SKM-1 treated with dmso at 0.1 percent for 144 hours (cell line): ENCODE measurements around the gene LRRC8C.
A peak's percentile ranks its signal among the peaks of the same experiment; 100 is the strongest.

ENCODE experiments used
- DNase-seq: peaks from one replicate; lab custom pipeline; 2025; ENCODE audit not compliant: unreplicated experiment; lab: John Stamatoyannopoulos, UW

Gene LRRC8C

DNA sequence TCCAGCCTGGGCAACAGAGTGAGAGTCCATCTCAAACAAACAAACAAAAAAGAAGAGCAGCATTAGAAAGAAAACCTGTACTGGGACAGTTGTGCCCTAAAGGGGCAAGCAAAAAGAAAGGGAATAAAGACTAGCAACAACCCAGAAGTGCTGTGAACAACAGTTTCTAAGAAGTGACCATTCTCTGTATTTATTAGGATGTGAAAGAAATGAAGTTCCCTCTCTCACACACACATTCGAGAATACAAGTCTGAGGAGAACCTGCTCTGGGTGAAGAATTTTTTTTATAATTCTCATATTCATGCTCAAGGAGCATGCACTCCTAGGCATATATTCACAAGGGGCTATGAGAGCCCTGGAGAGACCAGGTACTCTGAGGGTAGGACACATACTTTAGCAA is 128.4 kb downstream of the LRRC8C start:
- no peak for DNase-seq

DNA sequence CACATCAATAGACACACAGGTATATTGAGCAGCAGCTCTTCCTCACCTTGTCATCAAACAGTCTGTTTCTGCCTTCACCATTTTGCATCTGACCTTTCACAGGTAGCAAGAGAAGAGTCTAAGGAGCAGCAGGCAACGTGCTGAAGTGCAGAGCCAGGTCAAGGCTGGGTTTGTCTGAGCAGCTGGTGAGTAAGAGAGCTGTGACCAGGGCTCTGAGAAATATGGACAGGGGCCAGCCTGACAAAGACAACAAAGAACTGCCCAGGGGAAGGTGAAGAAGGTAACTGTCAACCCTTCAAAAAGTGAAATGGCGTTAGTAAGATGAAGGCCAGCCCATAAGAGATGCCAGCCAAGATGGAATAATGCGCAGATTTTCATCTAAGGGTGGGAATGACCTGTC is 129.0 kb downstream of the LRRC8C start:
- DNase-seq: no peak

DNA sequence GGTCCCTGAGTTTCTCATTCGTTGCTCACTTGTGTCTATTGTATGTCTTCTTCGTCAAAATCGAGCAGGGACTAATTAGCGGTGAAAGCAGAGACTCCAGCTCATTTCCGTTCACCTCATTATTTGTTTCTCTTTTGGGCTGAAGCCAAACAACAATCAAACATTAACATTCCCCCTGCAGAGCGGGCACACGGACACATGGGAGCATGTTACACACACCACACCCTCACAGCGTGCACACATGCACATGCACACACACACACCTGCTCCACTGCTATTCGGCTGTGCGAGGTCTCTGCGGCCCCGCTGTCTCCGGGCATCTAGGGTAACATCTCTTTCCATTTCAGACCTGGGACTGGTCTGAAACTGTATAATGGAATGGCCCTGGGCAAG is 129.5 kb downstream of the LRRC8C start:
- no peak for DNase-seq

DNA sequence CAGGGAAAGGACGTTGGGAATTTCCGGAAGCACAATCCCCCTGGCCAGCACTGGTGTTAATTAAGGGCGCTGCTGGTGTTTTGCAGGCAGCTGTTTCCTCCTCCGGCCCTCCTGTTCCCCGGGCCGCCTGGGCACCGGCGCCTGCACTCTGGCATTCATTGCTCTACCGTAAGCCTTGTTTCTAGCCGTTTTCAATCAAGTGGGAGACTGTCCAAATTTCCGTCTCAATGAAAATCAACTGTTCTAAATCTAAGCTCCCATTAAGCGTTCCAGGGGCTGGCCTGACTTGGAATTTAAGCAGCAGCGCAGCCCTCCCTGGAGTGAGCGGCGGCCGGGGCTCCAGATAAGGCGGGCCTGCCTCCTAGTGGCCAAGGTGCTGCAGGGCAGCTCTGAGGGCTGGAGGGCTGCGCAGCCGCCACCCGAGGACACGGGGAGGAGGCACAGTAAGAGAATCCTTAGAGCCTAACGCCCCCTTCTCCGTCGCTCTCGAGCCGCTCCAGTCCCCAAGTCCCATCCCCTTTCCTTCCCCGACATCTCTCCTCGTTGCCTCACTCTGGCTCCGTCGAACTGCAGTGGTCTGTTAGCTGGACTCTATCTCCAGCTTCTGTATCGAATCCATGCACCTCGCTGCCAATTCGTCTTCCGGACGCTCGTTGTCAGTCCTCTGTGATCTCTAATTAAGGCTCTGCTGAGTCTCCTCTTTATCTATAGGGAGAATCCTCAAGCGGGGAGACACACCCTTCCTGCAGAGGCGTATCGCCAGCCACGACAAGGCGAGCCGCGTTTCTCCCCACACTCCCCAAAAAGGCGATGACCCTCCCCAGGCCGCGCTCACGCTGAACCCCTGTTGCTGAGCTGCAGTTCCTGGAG is 130.1 kb downstream of the LRRC8C start:
- DNase-seq: peak; percentile 51

DNA sequence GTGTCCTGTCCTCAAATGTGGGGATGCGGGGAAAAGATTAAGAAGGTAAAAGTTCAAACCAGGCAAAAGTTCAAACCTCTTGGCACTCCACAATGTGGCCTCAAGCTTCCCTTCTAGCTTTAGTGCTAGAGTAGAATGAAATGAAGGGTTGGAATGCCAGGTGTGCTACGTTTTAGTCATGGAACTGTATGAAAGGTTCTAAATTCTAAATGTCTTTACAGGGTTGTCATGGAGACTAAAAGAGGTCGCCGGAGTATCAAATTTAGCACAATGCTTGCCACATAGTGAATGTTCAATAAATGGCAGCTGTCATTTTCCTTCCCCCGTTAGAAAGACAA is 130.7 kb downstream of the LRRC8C start:
- DNase-seq: no peak

DNA sequence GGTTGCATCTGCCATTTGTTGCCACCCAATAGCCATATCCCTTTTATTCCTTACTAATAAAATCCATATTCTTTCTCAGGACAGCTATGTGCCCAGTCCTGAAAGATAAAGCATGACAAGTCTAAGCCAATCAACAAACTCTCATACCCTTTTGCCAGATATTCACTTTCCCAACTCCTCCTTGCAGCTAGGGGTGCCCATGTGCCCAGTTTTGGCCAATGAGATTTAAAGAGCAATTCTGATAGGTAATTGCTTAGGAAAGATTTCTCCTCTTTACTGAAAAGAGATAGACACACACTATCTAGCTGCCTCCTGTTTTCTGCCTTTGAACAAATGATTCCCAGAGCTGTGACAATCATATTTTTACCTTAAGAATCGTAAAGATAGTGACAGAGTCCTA is 132.9 kb downstream of the LRRC8C start:
- no peak for DNase-seq

DNA sequence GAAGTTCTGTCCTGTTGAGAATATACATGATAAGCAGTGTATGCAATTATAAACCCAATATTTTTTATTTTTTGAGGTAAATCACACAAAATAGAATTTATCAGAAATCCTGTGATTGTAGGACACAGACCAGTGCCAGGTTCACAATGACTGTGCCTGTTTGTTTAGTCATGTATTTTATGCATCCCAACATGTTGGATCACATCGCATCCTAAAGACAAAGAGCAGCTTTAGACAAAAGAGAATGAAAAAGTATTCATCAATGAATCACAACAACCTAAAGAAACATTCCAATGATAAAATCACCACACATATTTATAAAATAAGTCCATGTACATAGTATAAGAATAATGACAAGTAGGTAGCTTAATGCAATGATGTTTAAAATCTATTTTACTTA is 134.7 kb downstream of the LRRC8C start:
- DNase-seq: no peak
